Activated B cell treated with CpG ODN at 0.5 μM for 24 hours (primary cell): ENCODE results near the gene ANKRD10. TPM values are rescaled to one million over a fixed set of nuclear protein-coding genes. Genes with fewer than 3 reads are reported as not detected.

Experiments
- ATAC-seq: fragments of 200-7000 bp; cut with Tn5 transposase; one replicate; pipeline ENCODE4 v1.10.0; 2021; ENCODE audit warnings: low read depth, mild to moderate bottlenecking, moderate library complexity
- CTCF ChIA-PET: fragments of 350-600 bp; sonication (Branson Sonifier 250); formaldehyde crosslinking; loops from one replicate; lab custom pipeline; 2021; ENCODE audit warnings: antibody characterized with exemption; lab: Charles Lee
- POLR2A ChIA-PET: fragments of 350-600 bp; sonication (Branson Sonifier 250); formaldehyde crosslinking; loops from one replicate; lab custom pipeline; 2021; ENCODE audit warnings: antibody characterized with exemption; lab: Charles Lee
- DNase-seq: peaks from one replicate; pipeline ENCODE4 v3.0.0; 2022
- H3K27ac Mint-ChIP-seq: one replicate; pipeline ENCODE4 v1.8.0; 2020; ENCODE audit warnings: mixed read lengths
- H3K27me3 Mint-ChIP-seq: one replicate; pipeline ENCODE4 v1.8.0; 2021; ENCODE audit warnings: mixed read lengths
- H3K36me3 Mint-ChIP-seq: one replicate; pipeline ENCODE4 v1.8.0; 2021; ENCODE audit warnings: low read depth, mixed read lengths
- H3K4me1 Mint-ChIP-seq: one replicate; pipeline ENCODE4 v1.8.0; 2021; ENCODE audit warnings: mixed read lengths
- H3K4me3 Mint-ChIP-seq: one replicate; pipeline ENCODE4 v1.8.0; 2020; ENCODE audit warnings: mild to moderate bottlenecking, mixed read lengths
- H3K9me3 Mint-ChIP-seq: one replicate; pipeline ENCODE4 v1.8.0; 2020; ENCODE audit warnings: mixed read lengths
- intact Hi-C: fragments of 100-400 bp; cut with micrococcal nuclease; formaldehyde crosslinking; loops from one replicate; pipeline ENCODE4 v1.15.1; 2024
- total RNA-seq: library from RNA; stranded (reverse); gene quantifications from 2 replicates; pipeline ENCODE4 v1.2.3, GENCODE V29; 2022
- TF ChIP-seq, protein P1 (sequence below): fragments of 200-600 bp; IDR thresholded peaks from one replicate; pipeline ENCODE4 v1.8.0; 2022; ENCODE audit warnings: antibody characterized with exemption, mild to moderate bottlenecking

ANKRD10 gene
- total RNA-seq, 1 donor from 2014 or later, result 256 TPM

DNA sequence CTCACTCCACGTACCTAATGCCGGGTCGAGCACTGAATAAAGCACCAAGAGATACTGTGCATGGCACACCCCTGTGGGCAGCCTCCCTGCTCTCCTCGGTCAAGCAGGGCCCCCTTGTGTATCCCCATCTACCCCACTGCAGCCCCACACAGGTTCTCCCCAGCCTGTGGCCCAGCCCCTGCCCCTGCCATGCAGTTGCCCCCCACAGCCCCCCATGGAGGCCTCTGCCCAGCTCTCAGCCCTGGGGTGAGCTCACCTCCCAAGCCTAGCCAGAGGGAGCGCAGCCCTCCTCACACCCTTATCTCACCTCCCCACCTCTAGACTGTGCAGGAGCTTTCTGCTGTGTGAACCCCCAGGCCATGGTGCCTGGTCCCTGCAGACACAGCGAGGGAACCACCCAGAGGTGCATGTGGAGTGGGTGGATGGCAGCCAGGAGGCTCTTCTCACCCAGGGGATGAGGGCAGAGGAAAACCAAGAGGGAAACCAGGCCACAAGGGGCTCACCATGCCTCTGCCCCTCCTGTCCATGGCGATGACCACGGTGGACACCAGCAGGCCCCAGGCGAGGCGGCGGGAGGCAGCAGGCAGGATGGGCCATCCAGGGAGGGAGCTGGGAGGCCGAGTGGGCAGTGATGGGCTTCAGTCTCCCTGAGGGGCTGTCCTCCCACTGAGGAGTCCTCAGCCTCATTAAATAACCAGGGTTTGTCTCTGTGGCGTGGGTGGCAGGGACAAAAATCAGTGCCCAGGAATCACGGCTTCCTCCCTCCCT, 83.2 kb downstream of the ANKRD10 start:
- no peak overlapping the region for H3K27ac Mint-ChIP-seq
- no peaks in the 10 kb centered on the region for H3K9me3 Mint-ChIP-seq
- H3K4me1 Mint-ChIP-seq, result no peaks in the 10 kb centered on the region
- ChIA-PET CTCF (no interaction called here), POLR2A (no interaction called here)
- DNase-seq (no peak), ATAC-seq (no peak)
- peaks cover 21% of the 10 kb centered on the region for H3K27me3 Mint-ChIP-seq
- TF ChIP-seq, protein P1, sequence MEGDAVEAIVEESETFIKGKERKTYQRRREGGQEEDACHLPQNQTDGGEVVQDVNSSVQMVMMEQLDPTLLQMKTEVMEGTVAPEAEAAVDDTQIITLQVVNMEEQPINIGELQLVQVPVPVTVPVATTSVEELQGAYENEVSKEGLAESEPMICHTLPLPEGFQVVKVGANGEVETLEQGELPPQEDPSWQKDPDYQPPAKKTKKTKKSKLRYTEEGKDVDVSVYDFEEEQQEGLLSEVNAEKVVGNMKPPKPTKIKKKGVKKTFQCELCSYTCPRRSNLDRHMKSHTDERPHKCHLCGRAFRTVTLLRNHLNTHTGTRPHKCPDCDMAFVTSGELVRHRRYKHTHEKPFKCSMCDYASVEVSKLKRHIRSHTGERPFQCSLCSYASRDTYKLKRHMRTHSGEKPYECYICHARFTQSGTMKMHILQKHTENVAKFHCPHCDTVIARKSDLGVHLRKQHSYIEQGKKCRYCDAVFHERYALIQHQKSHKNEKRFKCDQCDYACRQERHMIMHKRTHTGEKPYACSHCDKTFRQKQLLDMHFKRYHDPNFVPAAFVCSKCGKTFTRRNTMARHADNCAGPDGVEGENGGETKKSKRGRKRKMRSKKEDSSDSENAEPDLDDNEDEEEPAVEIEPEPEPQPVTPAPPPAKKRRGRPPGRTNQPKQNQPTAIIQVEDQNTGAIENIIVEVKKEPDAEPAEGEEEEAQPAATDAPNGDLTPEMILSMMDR, result no peak
- H3K36me3 Mint-ChIP-seq, result no peaks in the 10 kb centered on the region
- no peak overlapping the region for H3K4me3 Mint-ChIP-seq
- intact Hi-C loops, result no loop called here

DNA sequence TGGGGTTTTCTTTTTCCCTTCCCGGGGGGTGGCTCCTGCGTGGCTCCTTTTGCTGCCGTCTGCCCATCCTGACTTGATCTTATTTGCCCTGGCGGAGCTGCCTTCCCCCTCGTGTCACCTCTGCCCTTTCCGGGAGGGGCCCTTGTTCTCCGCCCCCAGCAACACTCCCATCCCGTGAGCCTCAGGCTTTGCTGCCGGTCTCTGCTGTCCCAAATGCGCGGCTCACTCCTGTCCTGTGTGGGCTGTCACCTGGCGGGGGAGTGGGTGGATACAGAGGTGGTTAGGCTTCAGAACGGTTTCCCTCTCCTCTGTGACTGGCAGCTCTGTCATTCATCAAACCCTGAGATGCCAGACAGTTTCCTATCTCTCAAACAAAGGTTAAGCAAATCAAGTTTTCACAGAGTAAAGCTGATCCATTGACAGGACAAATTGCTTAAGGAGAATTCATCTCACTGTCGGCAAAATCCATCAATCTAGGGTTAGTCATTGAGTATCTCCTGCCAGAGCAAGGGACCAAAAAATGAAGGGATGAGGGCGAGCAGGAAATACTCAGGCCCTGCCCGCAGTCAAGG, 84.0 kb downstream of the ANKRD10 start:
- Mint-ChIP-seq H3K27ac (no peak overlapping the region), H3K36me3 (no peaks in the 10 kb centered on the region), H3K27me3 (peaks cover 26% of the 10 kb centered on the region), H3K4me1 (no peaks in the 10 kb centered on the region), H3K9me3 (no peaks in the 10 kb centered on the region), H3K4me3 (no peak overlapping the region)
- DNase-seq, result no peak
- no peak for ATAC-seq
- ChIA-PET POLR2A (no interaction called here), CTCF (no interaction called here)
- intact Hi-C loops, result no loop called here
- TF ChIP-seq, protein P1, result no peak

DNA sequence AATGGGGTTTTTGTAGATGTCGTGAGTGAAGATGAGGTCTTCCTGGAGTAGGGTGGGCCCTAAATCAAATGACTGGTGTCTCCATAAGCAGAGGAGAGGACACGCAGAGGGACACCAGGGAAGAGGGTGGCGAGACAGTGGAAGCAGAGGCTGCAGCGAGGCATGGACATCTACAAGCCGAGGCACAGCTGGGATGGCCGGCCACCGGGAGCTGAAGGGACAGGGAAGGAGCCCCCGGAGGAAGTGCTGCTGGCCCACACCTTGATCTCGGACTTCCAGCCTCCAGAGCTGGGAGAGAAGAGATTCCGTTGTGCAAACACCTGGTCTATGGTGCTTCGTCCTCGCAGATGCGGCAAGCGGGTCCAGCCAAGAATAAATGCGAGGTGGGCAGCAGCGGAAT, 84.5 kb downstream of the ANKRD10 start:
- peaks cover 26% of the 10 kb centered on the region for H3K27me3 Mint-ChIP-seq
- H3K4me1 Mint-ChIP-seq, result no peaks in the 10 kb centered on the region
- H3K4me3 Mint-ChIP-seq, result no peak overlapping the region
- intact Hi-C loops, result no loop called here
- no peaks in the 10 kb centered on the region for H3K36me3 Mint-ChIP-seq
- TF ChIP-seq, protein P1, result no peak
- ChIA-PET CTCF (no interaction called here), POLR2A (no interaction called here)
- no peaks in the 10 kb centered on the region for H3K9me3 Mint-ChIP-seq
- DNase-seq (no peak), ATAC-seq (no peak)
- no peak overlapping the region for H3K27ac Mint-ChIP-seq

DNA sequence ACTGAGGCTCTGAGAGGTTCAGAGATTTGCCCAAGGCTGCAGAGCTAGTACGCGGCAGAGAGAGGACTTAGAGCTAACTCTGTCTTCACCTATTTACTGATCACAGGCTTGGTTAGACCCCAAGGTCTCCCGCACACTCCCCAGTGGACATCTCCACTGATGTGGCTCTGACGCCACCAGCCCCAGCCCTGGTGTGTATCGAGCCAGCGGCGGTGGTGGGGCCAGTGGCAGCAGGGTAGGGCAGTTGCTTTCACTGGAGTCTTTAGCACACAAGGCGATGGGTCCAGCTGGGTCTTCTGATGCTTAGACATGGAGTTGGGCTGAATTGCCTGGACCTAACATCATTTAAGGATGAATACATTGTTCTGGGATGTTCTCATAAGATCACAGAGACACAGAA, 85.4 kb downstream of the ANKRD10 start:
- Mint-ChIP-seq H3K9me3 (no peaks in the 10 kb centered on the region), H3K27me3 (peaks cover 26% of the 10 kb centered on the region), H3K4me1 (no peaks in the 10 kb centered on the region), H3K27ac (no peak overlapping the region), H3K36me3 (no peaks in the 10 kb centered on the region), H3K4me3 (no peak overlapping the region)
- intact Hi-C loops, result no loop called here
- CTCF ChIA-PET, result no interaction called here
- no peak for DNase-seq
- TF ChIP-seq, protein P1, result no peak
- no peak for ATAC-seq
- POLR2A ChIA-PET, result no interaction called here

DNA sequence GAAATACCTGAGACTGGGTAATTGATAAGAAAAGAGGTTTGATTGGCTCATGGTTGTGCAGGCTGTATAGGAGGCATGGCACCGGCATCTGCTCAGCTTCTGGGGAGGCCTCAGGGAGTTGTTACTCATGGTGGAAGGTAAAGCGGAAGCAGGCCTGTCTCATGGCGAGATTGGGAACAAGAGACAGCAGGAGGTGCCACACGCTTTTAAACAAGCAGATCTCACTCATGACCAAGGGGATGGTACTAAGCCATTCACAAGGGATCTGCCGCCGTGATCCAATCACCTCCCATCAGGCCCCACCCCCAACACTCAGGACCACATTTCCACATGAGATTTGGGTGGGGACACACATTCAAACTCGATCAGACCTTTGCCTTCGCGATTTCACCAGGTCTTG, 86.2 kb downstream of the ANKRD10 start:
- intact Hi-C loops, result no loop called here
- no peaks in the 10 kb centered on the region for H3K36me3 Mint-ChIP-seq
- H3K27me3 Mint-ChIP-seq, result peaks cover 28% of the 10 kb centered on the region
- no peaks in the 10 kb centered on the region for H3K4me1 Mint-ChIP-seq
- TF ChIP-seq, protein P1, result no peak
- POLR2A ChIA-PET, result no interaction called here
- CTCF ChIA-PET, result no interaction called here
- H3K9me3 Mint-ChIP-seq, result no peaks in the 10 kb centered on the region
- H3K4me3 Mint-ChIP-seq, result no peak overlapping the region
- DNase-seq, result no peak
- H3K27ac Mint-ChIP-seq, result no peak overlapping the region
- ATAC-seq, result no peak

Other genes starting within 250 kb of the ANKRD10 start
- 90.1 and 115 TPM in 2 replicates for gene CARS2, start 209.0 kb downstream of the ANKRD10 start, total RNA-seq
- gene ING1, start 201.4 kb downstream of the ANKRD10 start, total RNA-seq, result 14.3 and 15.3 TPM in 2 replicates
- 79.8 and 95.7 TPM in 2 replicates for gene ARHGEF7, start 200.2 kb upstream of the ANKRD10 start, total RNA-seq